HepG2 (cell line): ENCODE measurements around the gene GFAP. TPM values are rescaled to one million over a fixed set of nuclear protein-coding genes. Genes with fewer than 3 reads are reported as not detected.

Experiments
- ATAC-seq: fragments of 200-7000 bp; cut with Tn5 transposase; 3 replicates; pipeline ENCODE4 v1.9.1; 2020; ENCODE audit warnings: mild to moderate bottlenecking, moderate library complexity
- BruUV-seq: library from RNA; stranded (reverse); fragments of 400-500 nt; replicated peaks from 2 replicates; lab custom pipeline; 2021; lab: Mats Ljungman, UMichigan
- CTCF ChIA-PET: fragments of 300-600 bp; formaldehyde crosslinking; extraction: SDS; loops from one replicate; lab custom pipeline; 2021; ENCODE audit warnings: low total read pairs, inconsistent platforms, low intra/inter-chr PET ratio; lab: Yijun Ruan, JAX
- POLR2A ChIA-PET: fragments of 350-600 bp; sonication (Branson Sonifier 250); formaldehyde crosslinking; loops from one replicate; lab custom pipeline; 2020; ENCODE audit warnings: antibody characterized with exemption, inconsistent platforms; lab: Yijun Ruan, JAX
- DNase-seq: peaks from one replicate; pipeline ENCODE4 v3.0.0-alpha.2; 2015; ENCODE audit warnings: low spot score
- FAIRE-seq: peaks from 3 replicates; lab custom pipeline; 2011; peaks lifted over from hg19 to GRCh38; lab: Jason Lieb, UNC
- H2AFZ ChIP-seq: one replicate; pipeline ENCODE4 v1.6.1; 2011; ENCODE audit warnings: low read length, inconsistent platforms
- H3K27ac ChIP-seq: fragments of 300-600 bp; 3 replicates; pipeline ENCODE4 v1.8.0; 2011; ENCODE audit warnings: mixed run types, mild to moderate bottlenecking, mixed read lengths, low read length, inconsistent platforms; ENCODE audit not compliant: insufficient read depth; ENCODE audit errors: extremely low read length
- H3K27me3 ChIP-seq, 2 experiments: fragments of 200-600 bp in 1 of 2; 2 replicates in 1 of 2; 3 replicates in 1 of 2; pipeline versions ENCODE4 v1.6.0 to v1.8.0; 2011; ENCODE audit warnings: low read length in 2 of 2, mild to moderate bottlenecking in 2 of 2, moderate library complexity in 2 of 2, inconsistent platforms in 1 of 2; ENCODE audit not compliant: insufficient read depth in 2 of 2, control insufficient read depth in 1 of 2
- H3K36me3 ChIP-seq, 2 experiments: fragments of 200-600 bp in 1 of 2; replicated peaks in 1 of 2; 2 replicates in 1 of 2; 3 replicates in 1 of 2; pipeline versions ENCODE4 v1.5.1 to v1.8.0; 2011; ENCODE audit warnings: low read length in 2 of 2, inconsistent platforms in 1 of 2; ENCODE audit not compliant: insufficient read depth in 2 of 2, control insufficient read depth in 1 of 2
- H3K4me1 ChIP-seq: 2 replicates; pipeline ENCODE4 v1.5.1; 2012; ENCODE audit warnings: low read length, inconsistent platforms; ENCODE audit not compliant: insufficient read depth
- H3K4me2 ChIP-seq: 2 replicates; pipeline ENCODE4 v1.6.0; 2011; ENCODE audit warnings: low read depth, low read length, inconsistent platforms
- H3K4me3 ChIP-seq, 3 experiments: fragments of 200-600 bp in 1 of 3; sonication (generic), shearing (Covaris generic) in 1 of 3; replicated peaks in 1 of 3; 2 replicates each; pipeline ENCODE4 v1.5.1; 2011 to 2016; ENCODE audit warnings: low read length in 3 of 3, inconsistent platforms in 2 of 3, low read depth in 2 of 3, mild to moderate bottlenecking in 2 of 3, control low read depth in 1 of 3, mixed read lengths in 1 of 3; ENCODE audit not compliant: insufficient read depth in 1 of 3
- H3K79me2 ChIP-seq: one replicate; pipeline ENCODE4 v1.6.1; 2011; ENCODE audit warnings: low read length, inconsistent platforms; ENCODE audit not compliant: insufficient read depth
- H3K9ac ChIP-seq: 2 replicates; pipeline ENCODE4 v1.6.0; 2011; ENCODE audit warnings: mild to moderate bottlenecking, low read depth, low read length, inconsistent platforms; ENCODE audit not compliant: insufficient read depth
- H3K9me3 ChIP-seq: 2 replicates; pipeline ENCODE4 v1.5.1; 2012; ENCODE audit warnings: mild to moderate bottlenecking, low read length
- H4K20me1 ChIP-seq: 2 replicates; pipeline ENCODE4 v1.6.0; 2011; ENCODE audit warnings: inconsistent platforms, mild to moderate bottlenecking, low read length, moderate library complexity; ENCODE audit not compliant: insufficient read depth
- CHD4 ChIP-seq: fragments of 200-600 bp; sonication (generic); IDR thresholded peaks from 2 replicates; pipeline ENCODE4 v1.7.0; 2017; ENCODE audit warnings: mild to moderate bottlenecking, low read length, borderline replicate concordance
- PAF1 ChIP-seq: IDR thresholded peaks from 2 replicates; pipeline ENCODE4 v1.6.1; 2016; ENCODE audit warnings: missing genetic modification reagents, missing compliant biosample characterization
- POLR2A ChIP-seq, 2 experiments: IDR thresholded peaks; 2 replicates each; pipeline ENCODE4 v1.6.1; 2011; ENCODE audit warnings: low read depth in 2 of 2, low read length in 2 of 2, mild to moderate bottlenecking in 1 of 2, moderate library complexity in 1 of 2; ENCODE audit not compliant: insufficient read depth in 1 of 2
- REPIN1 ChIP-seq: sonication (generic); formaldehyde crosslinking; IDR thresholded peaks from 2 replicates; pipeline ENCODE4 v1.8.0; 2022; ENCODE audit warnings: missing genetic modification reagents, low read depth, mild to moderate bottlenecking, borderline replicate concordance
- SRF ChIP-seq: IDR thresholded peaks from 2 replicates; pipeline ENCODE4 v1.6.1; 2011; ENCODE audit warnings: mild to moderate bottlenecking, low read depth, low read length, moderate library complexity
- TFDP1 ChIP-seq: IDR thresholded peaks from 2 replicates; pipeline ENCODE4 v1.6.1; 2016; ENCODE audit warnings: missing compliant biosample characterization, missing genetic modification reagents, borderline replicate concordance
- ZBTB3 ChIP-seq: sonication (generic); formaldehyde crosslinking; IDR thresholded peaks from 2 replicates; pipeline ENCODE4 v1.4.0; 2020; ENCODE audit warnings: low read depth, mild to moderate bottlenecking, moderate library complexity, missing genetic modification reagents, borderline replicate concordance
- ZFYVE20 ChIP-seq: sonication (generic); formaldehyde crosslinking; IDR thresholded peaks from 2 replicates; pipeline ENCODE4 v1.8.0; 2023; ENCODE audit warnings: low read depth, mild to moderate bottlenecking, moderate library complexity, missing genetic modification reagents, borderline replicate concordance
- ZNF142 ChIP-seq: sonication (generic); formaldehyde crosslinking; IDR thresholded peaks from 2 replicates; pipeline ENCODE4 v1.4.0; 2020; ENCODE audit warnings: missing genetic modification reagents
- ZNF512B ChIP-seq: sonication (generic); formaldehyde crosslinking; IDR thresholded peaks from 2 replicates; pipeline ENCODE4 v1.5.1; 2020; ENCODE audit warnings: missing genetic modification reagents, mild to moderate bottlenecking, borderline replicate concordance
- WGBS: methylation state at CpG from one replicate; pipeline ENCODE4 v1.1.6; 2017; ENCODE audit warnings: low lambda C conversion rate; 5-methylcytosine and 5-hydroxymethylcytosine counted together
- in situ Hi-C: cut with HindIII; loops from 2 replicates; pipeline ENCODE4 v1.10.0; 2017; ENCODE audit warnings: low pct_unique_long_range_greater_than_20kb; ENCODE audit not compliant: extremely low pct_ligation_motif_present
- intact Hi-C: fragments of 100-400 bp; cut with micrococcal nuclease; formaldehyde crosslinking; loops from one replicate; pipeline ENCODE4 v1.10.0; 2022; ENCODE audit not compliant: unreplicated experiment
- polyA plus RNA-seq, 8 experiments: library from polyadenylated mRNA; depleted of rRNA in 3 of 8; stranded (reverse) in 7 of 8; unstranded in 1 of 8; fragments of >200 nt; fragmentation: Illumina TruSeq in 4 of 8; extraction: Trizol in 4 of 8; gene quantifications; 2 replicates each; pipeline versions ENCODE4 v1.2.1 to v1.2.3, GENCODE V29; 2011 to 2016; ENCODE audit warnings: low read depth in 4 of 8, missing spikeins in 1 of 8, mixed read lengths in 1 of 8; ENCODE audit not compliant: insufficient read depth in 1 of 8
- total RNA-seq, 5 experiments: library from RNA; depleted of rRNA; stranded (reverse); fragments of >200 nt; fragmentation: Illumina TruSeq; extraction: Trizol; gene quantifications; 2 replicates each; pipeline ENCODE4 v1.2.3, GENCODE V29; 2016; ENCODE audit warnings: low read depth in 1 of 5

GFAP gene
- total and polyA plus RNA-seq, 2 of the 13 experiments (the other 11 are each of a cell fraction or from before 2014, with no cell fraction given), result 0.11 to 0.29 TPM

- no peak for TF ChIP-seq TFDP1 (CRISPR knock-in tag)
- peak; percentile 83 for TF ChIP-seq CHD4
Observed at GRCh38 chr17:44948315-44948795, 33.1 kb upstream of the GFAP start (continued).

DNA sequence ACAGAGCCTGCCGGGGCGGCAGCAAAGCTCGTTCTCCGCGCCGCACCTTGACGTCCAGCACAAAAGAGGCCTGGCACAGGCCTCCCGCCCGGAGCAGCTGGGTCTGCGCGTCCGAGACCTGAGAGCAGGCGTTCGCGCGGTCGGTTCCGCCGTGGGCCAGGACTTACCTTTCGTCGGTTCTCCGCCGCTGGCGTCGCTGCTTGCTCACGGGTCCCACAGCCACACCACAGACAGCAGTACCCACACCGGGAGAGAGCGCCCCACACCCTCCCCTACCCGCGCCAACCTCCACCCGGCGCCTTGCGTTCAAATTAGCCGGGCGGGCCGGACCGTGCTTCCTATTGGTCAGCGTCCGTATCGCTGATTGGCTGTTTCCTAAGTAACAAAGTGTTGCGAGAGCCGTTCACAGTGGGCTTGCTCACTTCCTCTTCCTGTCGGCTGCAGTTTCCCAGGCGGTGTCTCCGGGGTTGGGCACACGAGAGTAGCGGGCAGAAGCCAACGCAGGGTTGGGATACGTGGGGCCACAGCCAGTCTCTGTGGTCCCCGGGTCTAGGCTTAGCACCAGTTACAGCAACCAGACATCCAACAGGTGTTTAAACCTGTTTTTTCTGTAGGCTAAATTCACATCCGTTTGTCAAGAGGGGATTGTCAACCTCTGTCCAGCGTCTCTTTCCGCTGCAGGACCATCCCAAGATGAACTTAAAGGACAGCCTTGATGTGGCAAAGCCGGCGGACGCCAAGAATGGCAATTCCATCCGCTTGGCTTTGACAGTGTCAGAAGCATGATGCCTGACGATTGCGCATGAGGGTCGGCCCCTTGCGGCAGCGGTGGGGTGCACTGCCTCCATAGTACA lies 32.4 kb upstream of the GFAP start, which contains the start of gene KIF18B:
KIF18B (minus strand) TSS at position 313 of the 854 bp plus-strand sequence. CDS start 11,429 bp downstream, outside the sequence.
- intact Hi-C loops (loop anchor here (1.0 kb wide), 1 partner anchor 32 kb away; no protein-coding TSS in a partner anchor), in situ Hi-C loops (no loop called here)
- ChIA-PET POLR2A (interaction anchor here (1.3 kb wide), 1 partner anchor 49 kb away, joined by 5 read pairs; the partner anchor contains the start of gene EFTUD2), CTCF (no interaction called here)
- WGBS, result 29% methylated on average over 21 of the region's 62 CpGs
- FAIRE-seq (peak; percentile 80), ATAC-seq (peak; percentile 97), DNase-seq (peak; percentile 97)
- H3K9me3 ChIP-seq, result no peaks in the 10 kb centered on the region
- H4K20me1 ChIP-seq, result no peaks in the 10 kb centered on the region
- TSS peak; percentile 99 for BruUV-seq
- H3K36me3 ChIP-seq, result peaks cover 0 to 2% of the 10 kb centered on the region in 2 experiments; a peak in 1 of 5 replicates
- peak within 1 kb of the TSS; percentile 74 to 98 (median 89) for H3K4me3 ChIP-seq
- H3K9ac ChIP-seq, result peak within 1 kb of the TSS; percentile 87
- peaks cover 43% of the 10 kb centered on the region for H3K79me2 ChIP-seq
- H2AFZ ChIP-seq, result peak within 1 kb of the TSS; percentile 43
- H3K27me3 ChIP-seq, result no peaks in the 10 kb centered on the region; a peak in 1 of 5 replicates
- peak within 1 kb of the TSS; percentile 76 for H3K4me2 ChIP-seq
- H3K4me1 ChIP-seq, result peaks cover 49% of the 10 kb centered on the region
- H3K27ac ChIP-seq, result peak within 1 kb of the TSS; percentile 71
- TF ChIP-seq ZNF142 (CRISPR knock-in tag) (0 out of 2 replicates have a peak, but pooled peaks have one; percentile 56), ZFYVE20 (CRISPR knock-in tag) (0 out of 2 replicates have a peak, but pooled peaks have one; percentile 91), REPIN1 (CRISPR knock-in tag) (peak; percentile 90), PAF1 (CRISPR knock-in tag) (no peak), SRF (0 out of 2 replicates have a peak, but pooled peaks have one; percentile 1), ZBTB3 (CRISPR knock-in tag) (0 out of 2 replicates have a peak, but pooled peaks have one; percentile 74), POLR2A (IDR thresholded peaks at IDR 0.05; ENCODE audit: insufficient read depth in 1 of 2, low read depth in 2 of 2, low read length in 2 of 2) (peak; percentile 94 to 97), ZNF512B (CRISPR knock-in tag) (no peak)
